ENCODE measurements around the gene PLS3. TPM values are rescaled to one million over a fixed set of nuclear protein-coding genes. Genes with fewer than 3 reads are reported as not detected.

Gene PLS3
- total RNA-seq, 1 donor from 2014 or later: 17.8 TPM

DNA sequence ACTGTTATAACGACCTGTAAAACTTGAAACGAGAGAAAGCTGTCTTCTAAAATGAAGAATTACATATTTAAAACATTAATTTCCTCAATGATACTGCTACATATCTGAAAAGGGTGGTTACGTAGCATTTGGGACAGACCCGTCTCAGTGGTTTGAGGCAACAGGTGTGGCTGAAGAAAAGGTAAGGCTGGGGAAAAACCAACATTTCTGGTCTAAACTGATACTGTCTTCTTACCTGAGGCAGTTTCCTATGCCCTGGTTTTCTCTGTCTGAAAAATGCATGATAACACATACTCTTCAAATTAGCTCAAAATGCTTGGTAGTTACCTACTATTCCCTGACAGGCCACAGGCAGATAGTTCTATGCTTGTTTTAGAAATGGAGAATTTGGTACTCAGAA lies 30.4 kb downstream of the PLS3 start:
- Mint-ChIP-seq H3K9me3 (ENCODE audit: unreplicated experiment) (peaks cover 3% of the 10 kb centered on the region), H3K4me3 (ENCODE audit: unreplicated experiment) (no peak overlapping the region), H3K36me3 (ENCODE audit: unreplicated experiment) (no peaks in the 10 kb centered on the region), H3K4me1 (ENCODE audit: low read depth, unreplicated experiment) (peaks cover 4% of the 10 kb centered on the region), H3K27ac (ENCODE audit: unreplicated experiment) (no peak overlapping the region), H3K27me3 (ENCODE audit: unreplicated experiment) (peaks cover 2% of the 10 kb centered on the region)
- TF ChIP-seq CTCF (IDR thresholded peaks at IDR 0.05; ENCODE audit: partially characterized antibody, unreplicated experiment): no peak
- DNase-seq: no peak

- TF ChIP-seq CTCF (IDR thresholded peaks at IDR 0.05; ENCODE audit: partially characterized antibody, unreplicated experiment): no peak
- H3K36me3 Mint-ChIP-seq (ENCODE audit: unreplicated experiment): no peaks in the 10 kb centered on the region
- DNase-seq: no peak
- peaks cover 4% of the 10 kb centered on the region for H3K4me1 Mint-ChIP-seq (ENCODE audit: low read depth, unreplicated experiment)
- peaks cover 2% of the 10 kb centered on the region for H3K27me3 Mint-ChIP-seq (ENCODE audit: unreplicated experiment)
- no peak overlapping the region for H3K4me3 Mint-ChIP-seq (ENCODE audit: unreplicated experiment)
- peaks cover 3% of the 10 kb centered on the region for H3K9me3 Mint-ChIP-seq (ENCODE audit: unreplicated experiment)
- H3K27ac Mint-ChIP-seq (ENCODE audit: unreplicated experiment): no peak overlapping the region
Observed at GRCh38 chrX:115591856-115592842, 31.2 kb downstream of the PLS3 start.

DNA sequence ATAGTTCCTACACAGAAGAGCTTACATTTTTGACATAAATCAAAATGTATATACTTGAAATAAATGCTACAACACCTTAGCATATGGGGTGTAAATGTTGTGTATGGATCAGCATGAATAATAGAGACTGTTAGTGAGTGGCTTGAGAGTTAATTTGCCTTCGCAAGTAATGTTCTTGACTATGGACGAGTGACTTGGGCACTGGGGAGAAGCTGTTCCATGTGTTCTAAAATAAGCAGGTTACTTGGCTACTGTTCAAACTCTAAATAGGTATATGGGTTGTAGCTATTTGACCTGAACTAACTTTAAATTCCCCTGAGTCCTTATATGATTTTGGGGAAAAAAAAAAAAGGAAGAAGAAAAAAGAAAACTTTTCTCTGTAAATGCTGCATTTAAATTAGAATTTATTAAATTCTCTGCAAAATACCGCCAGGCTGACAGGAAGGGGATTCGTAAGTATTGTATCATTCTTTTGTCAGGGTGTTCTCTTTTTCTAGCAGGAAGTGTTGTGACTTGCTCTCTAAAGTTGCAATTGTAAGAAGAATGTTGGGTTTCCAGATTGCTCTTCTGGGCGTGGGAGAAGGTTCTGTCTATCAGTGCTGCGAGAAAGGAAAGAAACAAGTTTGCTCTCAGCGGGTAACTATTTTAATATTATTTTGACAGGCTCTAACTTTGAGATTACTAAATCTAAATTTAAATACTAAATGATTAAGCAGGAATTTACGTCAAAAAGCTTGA lies 32.2 kb downstream of the PLS3 start:
- H3K9me3 Mint-ChIP-seq (ENCODE audit: unreplicated experiment): peaks cover 3% of the 10 kb centered on the region
- H3K27me3 Mint-ChIP-seq (ENCODE audit: unreplicated experiment): peaks cover 2% of the 10 kb centered on the region
- no peak for DNase-seq
- H3K27ac Mint-ChIP-seq (ENCODE audit: unreplicated experiment): no peak overlapping the region
- no peak overlapping the region for H3K4me3 Mint-ChIP-seq (ENCODE audit: unreplicated experiment)
- H3K4me1 Mint-ChIP-seq (ENCODE audit: low read depth, unreplicated experiment): peaks cover 4% of the 10 kb centered on the region
- H3K36me3 Mint-ChIP-seq (ENCODE audit: unreplicated experiment): no peaks in the 10 kb centered on the region
- TF ChIP-seq CTCF (IDR thresholded peaks at IDR 0.05; ENCODE audit: partially characterized antibody, unreplicated experiment): no peak

GRCh38 chrX:115595049-115595448 lies 34.1 kb downstream of the PLS3 start:
- no peaks in the 10 kb centered on the region for H3K36me3 Mint-ChIP-seq (ENCODE audit: unreplicated experiment)
- no peaks in the 10 kb centered on the region for H3K27me3 Mint-ChIP-seq (ENCODE audit: unreplicated experiment)
- DNase-seq: no peak
- H3K9me3 Mint-ChIP-seq (ENCODE audit: unreplicated experiment): peaks cover 2% of the 10 kb centered on the region
- H3K4me1 Mint-ChIP-seq (ENCODE audit: low read depth, unreplicated experiment): peaks cover 4% of the 10 kb centered on the region
- no peak overlapping the region for H3K4me3 Mint-ChIP-seq (ENCODE audit: unreplicated experiment)
- TF ChIP-seq CTCF (IDR thresholded peaks at IDR 0.05; ENCODE audit: partially characterized antibody, unreplicated experiment): no peak
- no peak overlapping the region for H3K27ac Mint-ChIP-seq (ENCODE audit: unreplicated experiment)
